Keratinocyte (primary cell): ENCODE results near the gene TPM2. TPM values are rescaled to one million over a fixed set of nuclear protein-coding genes. Genes with fewer than 3 reads are reported as not detected.

Experiments used
- DNase-seq: peaks from one replicate; pipeline ENCODE4 v3.0.0-alpha.2; 2011; ENCODE audit warnings: low read depth, missing footprints, low spot score
- FAIRE-seq: peaks from 2 replicates; lab custom pipeline; 2011; peaks lifted over from hg19 to GRCh38; lab: Jason Lieb, UNC
- H2AFZ ChIP-seq: 2 replicates; pipeline ENCODE4 v1.6.0; 2012; ENCODE audit warnings: low read length, control low read depth, inconsistent platforms; ENCODE audit not compliant: control insufficient read depth
- H3K27ac ChIP-seq: 2 replicates; pipeline ENCODE4 v1.5.1; 2011; ENCODE audit warnings: low read length; ENCODE audit not compliant: control insufficient read depth, insufficient read depth
- H3K27me3 ChIP-seq: 3 replicates; pipeline ENCODE4 v1.6.0; 2011; ENCODE audit warnings: low read length; ENCODE audit not compliant: control insufficient read depth, insufficient read depth; ENCODE audit errors: extremely low read depth
- H3K36me3 ChIP-seq, 2 experiments: 2 replicates in 1 of 2; 3 replicates in 1 of 2; pipeline ENCODE4 v1.5.1; 2011; ENCODE audit warnings: low read length in 2 of 2, mild to moderate bottlenecking in 1 of 2; ENCODE audit not compliant: control insufficient read depth in 2 of 2, insufficient read depth in 2 of 2; ENCODE audit errors: extremely low read depth in 1 of 2
- H3K4me1 ChIP-seq: 3 replicates; pipeline ENCODE4 v1.5.1; 2011; ENCODE audit warnings: low read length; ENCODE audit not compliant: control insufficient read depth, insufficient read depth; ENCODE audit errors: extremely low read depth
- H3K4me2 ChIP-seq: 3 replicates; pipeline ENCODE4 v1.6.0; 2011; ENCODE audit warnings: low read depth, low read length; ENCODE audit not compliant: control insufficient read depth, insufficient read depth; ENCODE audit errors: extremely low read depth
- H3K4me3 ChIP-seq, 3 experiments: fragments of 200-600 bp in 1 of 3; sonication (generic) in 1 of 3; 2 replicates in 2 of 3; 3 replicates in 1 of 3; pipeline ENCODE4 v1.5.1; 2011 to 2016; ENCODE audit warnings: low read length in 3 of 3, mild to moderate bottlenecking in 3 of 3, control low read depth in 2 of 3, inconsistent platforms in 1 of 3, low read depth in 1 of 3, mixed read lengths in 1 of 3, mixed run types in 1 of 3, moderate library complexity in 1 of 3; ENCODE audit not compliant: control insufficient read depth in 2 of 3, insufficient read depth in 2 of 3; ENCODE audit errors: extremely low read depth in 1 of 3
- H3K79me2 ChIP-seq: 2 replicates; pipeline ENCODE4 v1.6.0; 2012; ENCODE audit warnings: low read length; ENCODE audit not compliant: control insufficient read depth, insufficient read depth
- H3K9ac ChIP-seq: 3 replicates; pipeline ENCODE4 v1.6.0; 2011; ENCODE audit warnings: low read length; ENCODE audit not compliant: control insufficient read depth, insufficient read depth; ENCODE audit errors: extremely low read depth
- H3K9me1 ChIP-seq: 3 replicates; pipeline ENCODE4 v1.6.0; 2011; ENCODE audit warnings: low read length; ENCODE audit not compliant: control insufficient read depth, insufficient read depth; ENCODE audit errors: extremely low read depth
- H3K9me3 ChIP-seq: 2 replicates; pipeline ENCODE4 v1.5.1; 2012; ENCODE audit warnings: low read depth, low read length; ENCODE audit not compliant: control insufficient read depth
- H4K20me1 ChIP-seq: 3 replicates; pipeline ENCODE4 v1.6.0; 2011; ENCODE audit warnings: low read length; ENCODE audit not compliant: control insufficient read depth, insufficient read depth; ENCODE audit errors: extremely low read depth
- CTCF ChIP-seq, 3 experiments: IDR thresholded peaks in 1 of 3; conservative IDR thresholded peaks in 1 of 3; optimal IDR thresholded peaks in 1 of 3; 2 replicates in 2 of 3; 3 replicates in 1 of 3; pipeline versions ENCODE3 to v1.5.1; 2011; ENCODE audit warnings: low read length in 3 of 3, mild to moderate bottlenecking in 3 of 3, moderate library complexity in 2 of 3, control low read depth in 1 of 3, inconsistent platforms in 1 of 3; ENCODE audit not compliant: insufficient read depth in 2 of 3; ENCODE audit errors: extremely low read depth in 1 of 3
- EZH2 ChIP-seq: IDR thresholded peaks from one replicate; pipeline ENCODE4 v1.6.1; 2012; ENCODE audit warnings: inconsistent platforms, mild to moderate bottlenecking, low read length, moderate library complexity
- dilution Hi-C: fragments of 300-500 bp; cut with MboI; formaldehyde crosslinking; loops from one replicate; pipeline ENCODE4 v1.7.0; 2020; ENCODE audit warnings: low sequenced_read_pairs; ENCODE audit not compliant: extremely low pct_ligation_motif_present
- polyA plus RNA-seq, 5 experiments: library from polyadenylated mRNA; depleted of rRNA in 3 of 5; stranded (reverse) in 3 of 5; stranded (forward) in 1 of 5; unstranded in 1 of 5; fragments of >200 nt; gene quantifications; 1 replicate in 1 of 5; 2 replicates in 3 of 5; 3 replicates in 1 of 5; pipeline versions ENCODE4 v1.2.1 to v1.2.3, GENCODE V29; 2011 to 2012; ENCODE audit warnings: missing spikeins in 2 of 5, low read depth in 1 of 5, low replicate concordance in 1 of 5

The TPM2 gene
- polyA plus RNA-seq, 1 donor (not counting 4 experiments of a cell fraction or from before 2014, with no cell fraction given): 53.1 TPM

GRCh38 chr9:35730486-35730854 lies 40.7 kb upstream of the TPM2 start:
- Histone ChIP-seq H4K20me1 (peaks cover 26% of the 10 kb centered on the region), H3K4me2 (peak overlapping the region; percentile 95), H3K9ac (no peak overlapping the region), H3K4me1 (peaks cover 47% of the 10 kb centered on the region), H3K9me1 (peaks cover 7% of the 10 kb centered on the region), H3K4me3 (peak overlapping the region in 2 of 3 experiments; percentile 65 to 95), H2AFZ (no peak overlapping the region), H3K79me2 (peaks cover 58% of the 10 kb centered on the region), H3K9me3 (no peaks in the 10 kb centered on the region), H3K27me3 (no peaks in the 10 kb centered on the region), H3K36me3 (peaks cover 2 to 11% of the 10 kb centered on the region in 2 experiments), H3K27ac (no peak overlapping the region)
- dilution Hi-C loops: no loop called here
- no peak for FAIRE-seq
- no peak for TF ChIP-seq EZH2
- no peak for TF ChIP-seq CTCF (optimal IDR thresholded peaks at IDR 0.05 in 1 of 3, IDR thresholded peaks at IDR 0.05 in 1 of 3, conservative IDR thresholded peaks at IDR 0.05 in 1 of 3; ENCODE audit: extremely low read depth in 1 of 3, insufficient read depth in 2 of 3, low read length in 3 of 3)
- no peak for DNase-seq

GRCh38 chr9:35729700-35730485 lies 40.2 kb upstream of the TPM2 start:
- Histone ChIP-seq H3K36me3 (peaks cover 4 to 15% of the 10 kb centered on the region in 2 experiments), H3K9ac (no peak overlapping the region), H3K9me3 (no peaks in the 10 kb centered on the region), H3K27me3 (no peaks in the 10 kb centered on the region), H3K4me2 (peak overlapping the region; percentile 95), H3K27ac (peak overlapping the region; percentile 1), H3K79me2 (peaks cover 62% of the 10 kb centered on the region), H3K9me1 (peaks cover 7% of the 10 kb centered on the region), H3K4me1 (peaks cover 47% of the 10 kb centered on the region), H4K20me1 (peaks cover 26% of the 10 kb centered on the region), H2AFZ (no peak overlapping the region), H3K4me3 (peak overlapping the region in 2 of 3 experiments; percentile 38 to 95)
- dilution Hi-C loops: no loop called here
- peak; percentile 72 to 78 (median 75) for TF ChIP-seq CTCF (optimal IDR thresholded peaks at IDR 0.05 in 1 of 3, IDR thresholded peaks at IDR 0.05 in 1 of 3, conservative IDR thresholded peaks at IDR 0.05 in 1 of 3; ENCODE audit: extremely low read depth in 1 of 3, insufficient read depth in 2 of 3, low read length in 3 of 3)
- no peak for TF ChIP-seq EZH2
- FAIRE-seq: peak; percentile 60
- DNase-seq: peak; percentile 49
